CD4-positive, alpha-beta T cell treated with Interleukin-15 for 1 hour (primary cell): ENCODE measurements around the gene TAS2R42.

Experiments
- DNase-seq: peaks from one replicate; pipeline ENCODE4 v3.0.0-alpha.2; 2020

TAS2R42 gene

DNA sequence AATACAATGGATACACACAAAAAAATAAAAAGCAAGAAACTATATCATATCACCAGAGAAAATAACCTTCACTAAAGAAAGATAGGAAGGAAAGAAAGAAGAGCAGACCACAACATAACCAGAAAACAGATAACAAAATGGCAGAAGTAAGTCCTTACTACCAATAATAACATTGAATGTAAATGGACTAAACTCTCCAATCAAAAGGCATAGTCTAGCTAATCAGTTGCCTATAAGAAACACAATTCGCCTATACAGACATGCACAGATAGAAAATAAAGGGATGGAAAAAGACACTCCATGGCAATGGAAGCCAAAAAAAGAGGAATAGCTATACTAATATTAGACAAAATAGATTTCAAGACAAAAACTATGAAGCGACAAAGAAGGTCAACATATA is 43.4 kb downstream of the TAS2R42 start:
- DNase-seq, result no peak

DNA sequence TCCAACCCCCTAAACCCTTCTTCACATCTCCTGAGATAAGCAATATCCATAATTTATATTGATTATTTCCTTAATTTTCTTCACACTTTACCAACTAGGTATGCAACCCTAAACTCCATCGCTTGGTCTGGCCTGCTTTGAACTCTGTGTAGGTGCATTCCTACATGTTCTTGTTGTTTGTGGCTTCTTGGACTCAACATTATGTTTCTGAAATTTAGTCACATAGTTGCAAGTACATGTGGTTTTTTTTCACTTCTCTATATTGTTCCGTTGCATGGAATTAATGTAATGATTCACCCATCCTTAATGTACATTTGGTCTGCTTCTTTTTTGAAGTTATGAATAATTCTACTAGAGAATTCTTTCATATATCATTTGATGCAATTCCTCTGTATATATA is 50.7 kb downstream of the TAS2R42 start:
- no peak for DNase-seq
